Fibroblast of skin of back (primary cell): ENCODE measurements around the gene HAS3.
"Not testable (repeated sequence)": the region's sequence is repeated elsewhere in the genome, so short reads cannot be mapped to it uniquely, and the experiment has no call there.

Source experiments
- DNase-seq: peaks from one replicate; pipeline ENCODE4 v3.0.0-alpha.2; 2013

The HAS3 gene

GRCh38 chr16:69145658-69146057 lies 40.2 kb downstream of the HAS3 start:
- no peak for DNase-seq

- DNase-seq, result not testable (repeated sequence)
Observed at GRCh38 chr16:69149621-69150020, 44.2 kb downstream of the HAS3 start.

- peak; percentile 76 for DNase-seq
Observed at GRCh38 chr16:69150146-69150865, 44.9 kb downstream of the HAS3 start.

- DNase-seq, result no peak
Observed at GRCh38 chr16:69157196-69157595, 51.7 kb downstream of the HAS3 start.

GRCh38 chr16:69160192-69160591 lies 54.7 kb downstream of the HAS3 start:
- DNase-seq, result no peak

- DNase-seq, result no peak
Observed at GRCh38 chr16:69165584-69165983, 60.1 kb downstream of the HAS3 start.

- peak; percentile 46 for DNase-seq
Observed at GRCh38 chr16:69166221-69166833, 60.9 kb downstream of the HAS3 start.

- DNase-seq, result peak; percentile 49
Observed at GRCh38 chr16:69166946-69167930, 61.8 kb downstream of the HAS3 start.
